DOHH2 (cell line): ENCODE data around the gene CDH18.

Experiments used
- EZH2phosphoT487 ChIP-seq: fragments of 200-600 bp; sonication (generic); IDR thresholded peaks from 2 replicates; pipeline ENCODE4 v1.6.1; 2017; ENCODE audit warnings: borderline replicate concordance, mild to moderate bottlenecking, antibody characterized with exemption, low read length, moderate library complexity, mixed read lengths
- TF ChIP-seq, protein P1 (sequence below): fragments of 200-600 bp; sonication (generic); IDR thresholded peaks from one replicate; pipeline ENCODE4 v1.5.1; 2014; ENCODE audit warnings: antibody characterized with exemption, mild to moderate bottlenecking, low read depth, low read length; ENCODE audit not compliant: poor library complexity, severe bottlenecking

DNA sequence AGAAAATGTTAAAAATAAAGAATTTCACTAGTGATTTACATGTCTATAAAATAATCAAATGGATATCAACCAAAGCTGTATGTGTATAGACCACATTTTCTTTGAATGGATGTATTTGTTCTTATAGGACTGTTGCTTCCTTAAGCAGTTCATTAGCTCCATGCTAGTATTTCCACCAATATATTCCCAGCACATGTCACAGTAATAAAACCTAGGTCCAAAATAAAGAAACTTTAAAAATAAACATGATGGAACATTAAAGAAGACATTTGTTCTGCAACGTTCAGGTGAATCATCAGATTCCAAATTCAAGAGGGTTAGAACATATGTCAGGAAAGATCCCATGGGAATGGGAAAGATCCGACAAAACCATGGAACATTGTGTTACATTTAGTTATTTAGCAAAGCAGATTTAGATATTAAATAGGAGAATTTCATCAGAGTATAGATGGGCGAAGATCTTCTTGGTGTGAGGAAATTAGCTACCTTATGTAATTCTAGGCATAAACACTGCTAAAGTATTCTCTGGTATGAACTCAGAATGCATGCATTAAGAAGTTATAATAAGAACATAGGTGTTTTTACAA lies 490.7 kb downstream of the CDH18 start:
- TF ChIP-seq, protein P1, sequence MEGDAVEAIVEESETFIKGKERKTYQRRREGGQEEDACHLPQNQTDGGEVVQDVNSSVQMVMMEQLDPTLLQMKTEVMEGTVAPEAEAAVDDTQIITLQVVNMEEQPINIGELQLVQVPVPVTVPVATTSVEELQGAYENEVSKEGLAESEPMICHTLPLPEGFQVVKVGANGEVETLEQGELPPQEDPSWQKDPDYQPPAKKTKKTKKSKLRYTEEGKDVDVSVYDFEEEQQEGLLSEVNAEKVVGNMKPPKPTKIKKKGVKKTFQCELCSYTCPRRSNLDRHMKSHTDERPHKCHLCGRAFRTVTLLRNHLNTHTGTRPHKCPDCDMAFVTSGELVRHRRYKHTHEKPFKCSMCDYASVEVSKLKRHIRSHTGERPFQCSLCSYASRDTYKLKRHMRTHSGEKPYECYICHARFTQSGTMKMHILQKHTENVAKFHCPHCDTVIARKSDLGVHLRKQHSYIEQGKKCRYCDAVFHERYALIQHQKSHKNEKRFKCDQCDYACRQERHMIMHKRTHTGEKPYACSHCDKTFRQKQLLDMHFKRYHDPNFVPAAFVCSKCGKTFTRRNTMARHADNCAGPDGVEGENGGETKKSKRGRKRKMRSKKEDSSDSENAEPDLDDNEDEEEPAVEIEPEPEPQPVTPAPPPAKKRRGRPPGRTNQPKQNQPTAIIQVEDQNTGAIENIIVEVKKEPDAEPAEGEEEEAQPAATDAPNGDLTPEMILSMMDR: no peak
- TF ChIP-seq EZH2phosphoT487: no peak
